ENCODE measurements around the gene NPBWR2.

- TF ChIP-seq POLR2A (IDR thresholded peaks at IDR 0.05; ENCODE audit: low read length) (no peak), GATA1 (IDR thresholded peaks at IDR 0.05; ENCODE audit: low read depth, low read length) (no peak)
These were observed 31.8 kb downstream of the NPBWR2 start for GRCh38 chr20:64075556-64075955.
